HepG2 (cell line): ENCODE measurements around the gene C16orf54. TPM values are rescaled to one million over a fixed set of nuclear protein-coding genes. Genes with fewer than 3 reads are reported as not detected.
A peak's percentile ranks its signal among the peaks of the same experiment; 100 is the strongest.

ENCODE experiments used
- EHMT2 ChIP-seq: fragments of 200-600 bp; sonication (generic); IDR thresholded peaks from 2 replicates; pipeline ENCODE4 v1.7.0; 2017; ENCODE audit warnings: antibody characterized with exemption, low read depth, low read length, borderline replicate concordance
- ELF4 ChIP-seq: sonication (generic); formaldehyde crosslinking; IDR thresholded peaks from 2 replicates; pipeline ENCODE4 v1.5.0; 2020; ENCODE audit warnings: missing genetic modification reagents, mild to moderate bottlenecking, moderate library complexity, borderline replicate concordance
- FIP1L1 ChIP-seq: fragments of 200-400 bp; formaldehyde crosslinking; IDR thresholded peaks from 2 replicates; pipeline ENCODE4 v1.6.1; 2018; ENCODE audit warnings: low read depth, mild to moderate bottlenecking, low read length, moderate library complexity, borderline replicate concordance; ENCODE audit not compliant: insufficient read depth
- FOSL1 ChIP-seq: sonication (generic); formaldehyde crosslinking; IDR thresholded peaks from 2 replicates; pipeline ENCODE4 v1.9.0; 2021; ENCODE audit warnings: missing genetic modification reagents, borderline replicate concordance
- FOXA3 ChIP-seq: IDR thresholded peaks from 2 replicates; pipeline ENCODE4 v1.6.1; 2016; ENCODE audit warnings: missing genetic modification reagents, missing compliant biosample characterization
- GATAD2A ChIP-seq: IDR thresholded peaks from 2 replicates; pipeline ENCODE4 v1.6.1; 2016
- ISL2 ChIP-seq: sonication (generic); formaldehyde crosslinking; IDR thresholded peaks from 2 replicates; pipeline ENCODE4 v1.5.0; 2020; ENCODE audit warnings: missing genetic modification reagents
- JUND ChIP-seq: sonication (generic); formaldehyde crosslinking; IDR thresholded peaks from 2 replicates; pipeline ENCODE4 v1.8.0; 2022; ENCODE audit warnings: mild to moderate bottlenecking, missing genetic modification reagents
- LCORL ChIP-seq, 2 experiments: fragments of 450-650 bp in 1 of 2; sonication (generic) in 1 of 2; formaldehyde crosslinking in 1 of 2; IDR thresholded peaks; 2 replicates each; pipeline versions ENCODE4 v1.5.0 to v1.6.1; 2017 to 2020; ENCODE audit warnings: antibody characterized with exemption in 1 of 2, missing genetic modification reagents in 1 of 2
- MTF1 ChIP-seq: sonication (generic); formaldehyde crosslinking; IDR thresholded peaks from 2 replicates; pipeline ENCODE4 v1.5.0; 2020; ENCODE audit warnings: missing genetic modification reagents
- MTF2 ChIP-seq: sonication (generic); formaldehyde crosslinking; IDR thresholded peaks from 2 replicates; pipeline ENCODE4 v1.5.0; 2020; ENCODE audit warnings: missing genetic modification reagents, borderline replicate concordance
- PAWR ChIP-seq: sonication (generic); formaldehyde crosslinking; IDR thresholded peaks from 2 replicates; pipeline ENCODE4 v1.4.0; 2020; ENCODE audit warnings: missing genetic modification reagents, mild to moderate bottlenecking, borderline replicate concordance
- PCBP1 ChIP-seq: fragments of 200-400 bp; formaldehyde crosslinking; IDR thresholded peaks from 2 replicates; pipeline ENCODE4 v1.6.1; 2017; ENCODE audit warnings: mild to moderate bottlenecking, low read depth, low read length, borderline replicate concordance
- POLR2A ChIP-seq, 2 experiments: IDR thresholded peaks; 2 replicates each; pipeline ENCODE4 v1.6.1; 2011; ENCODE audit warnings: low read depth in 2 of 2, low read length in 2 of 2, mild to moderate bottlenecking in 1 of 2, moderate library complexity in 1 of 2; ENCODE audit not compliant: insufficient read depth in 1 of 2
- RARA ChIP-seq: IDR thresholded peaks from 2 replicates; pipeline ENCODE4 v1.6.1; 2016; ENCODE audit warnings: missing genetic modification reagents, missing compliant biosample characterization
- SMARCE1 ChIP-seq: fragments of 450-650 bp; IDR thresholded peaks from 2 replicates; pipeline ENCODE4 v1.6.1; 2017; ENCODE audit warnings: borderline replicate concordance
- TEAD2 ChIP-seq: sonication (generic); formaldehyde crosslinking; IDR thresholded peaks from 2 replicates; pipeline ENCODE4 v1.9.0; 2021; ENCODE audit warnings: missing genetic modification reagents
- ZNF205 ChIP-seq: IDR thresholded peaks from 2 replicates; pipeline ENCODE4 v1.6.1; 2018; ENCODE audit warnings: missing biosample characterization, missing genetic modification reagents
- ZNF792 ChIP-seq: IDR thresholded peaks from 2 replicates; pipeline ENCODE4 v1.6.1; 2016
- ZNF839 ChIP-seq: sonication (generic); formaldehyde crosslinking; IDR thresholded peaks from 2 replicates; pipeline ENCODE4 v1.4.0; 2020; ENCODE audit warnings: missing genetic modification reagents, mild to moderate bottlenecking, borderline replicate concordance
- polyA plus RNA-seq, 8 experiments: library from polyadenylated mRNA; depleted of rRNA in 3 of 8; stranded (reverse) in 7 of 8; unstranded in 1 of 8; fragments of >200 nt; fragmentation: Illumina TruSeq in 4 of 8; extraction: Trizol in 4 of 8; gene quantifications; 2 replicates each; pipeline versions ENCODE4 v1.2.1 to v1.2.3, GENCODE V29; 2011 to 2016; ENCODE audit warnings: low read depth in 4 of 8, missing spikeins in 1 of 8, mixed read lengths in 1 of 8; ENCODE audit not compliant: insufficient read depth in 1 of 8
- total RNA-seq, 5 experiments: library from RNA; depleted of rRNA; stranded (reverse); fragments of >200 nt; fragmentation: Illumina TruSeq; extraction: Trizol; gene quantifications; 2 replicates each; pipeline ENCODE4 v1.2.3, GENCODE V29; 2016; ENCODE audit warnings: low read depth in 1 of 5
- TF ChIP-seq, protein P1 (sequence below): sonication (generic); formaldehyde crosslinking; IDR thresholded peaks from 2 replicates; pipeline ENCODE4 v1.4.0; 2020; ENCODE audit warnings: mild to moderate bottlenecking, missing genetic modification reagents
- TF ChIP-seq, protein P2 (sequence below): IDR thresholded peaks from 2 replicates; pipeline ENCODE4 v1.6.1; 2018; ENCODE audit warnings: missing genetic modification reagents
- TF ChIP-seq, protein P3 (sequence below): sonication (generic); formaldehyde crosslinking; IDR thresholded peaks from 2 replicates; pipeline ENCODE4 v1.5.0; 2020; ENCODE audit warnings: mild to moderate bottlenecking, missing genetic modification reagents, borderline replicate concordance
- TF ChIP-seq, protein P4 (sequence below): sonication (generic); formaldehyde crosslinking; IDR thresholded peaks from 2 replicates; pipeline ENCODE4 v1.5.0; 2020; ENCODE audit warnings: mild to moderate bottlenecking, missing genetic modification reagents

The C16orf54 gene
- total and polyA plus RNA-seq, 2 of the 13 experiments (the other 11 are each of a cell fraction or from before 2014, with no cell fraction given), result not detected

DNA sequence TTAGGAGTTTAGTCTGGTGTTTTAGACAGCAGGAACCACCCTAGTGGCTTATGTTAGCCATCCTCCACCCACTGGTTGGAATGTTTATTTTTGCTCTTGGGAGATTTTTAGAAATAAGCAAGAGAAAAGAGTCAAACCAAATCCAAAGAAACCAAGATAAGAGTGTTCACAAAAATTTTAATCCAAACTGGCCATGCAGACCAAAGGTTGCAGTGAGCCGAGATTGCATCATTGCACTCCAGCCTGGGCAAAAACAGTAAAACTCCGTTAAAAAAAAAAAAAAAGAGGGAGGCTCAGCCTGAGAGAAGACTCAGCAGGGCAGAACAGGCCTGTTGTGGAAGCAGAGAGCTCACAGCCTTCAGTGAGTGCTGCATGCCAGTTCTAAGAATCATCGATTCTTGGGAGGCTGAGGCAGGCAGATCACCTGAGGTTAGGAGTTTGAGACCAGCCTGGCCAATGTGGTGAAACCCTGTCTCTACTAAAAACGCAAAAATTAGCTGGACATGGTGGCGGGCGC is 12.2 kb upstream of the C16orf54 start (continued):
- no peak for TF ChIP-seq MTF1 (CRISPR knock-in tag)
- TF ChIP-seq ZNF205 (CRISPR knock-in tag), result peak; percentile 48; the same call in 1 of the 2 replicates
- TF ChIP-seq, protein P1, sequence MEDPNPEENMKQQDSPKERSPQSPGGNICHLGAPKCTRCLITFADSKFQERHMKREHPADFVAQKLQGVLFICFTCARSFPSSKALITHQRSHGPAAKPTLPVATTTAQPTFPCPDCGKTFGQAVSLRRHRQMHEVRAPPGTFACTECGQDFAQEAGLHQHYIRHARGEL (CRISPR knock-in tag), result no peak
- no peak for TF ChIP-seq POLR2A (IDR thresholded peaks at IDR 0.05; ENCODE audit: insufficient read depth in 1 of 2, low read depth in 2 of 2, low read length in 2 of 2)
- TF ChIP-seq, protein P2, sequence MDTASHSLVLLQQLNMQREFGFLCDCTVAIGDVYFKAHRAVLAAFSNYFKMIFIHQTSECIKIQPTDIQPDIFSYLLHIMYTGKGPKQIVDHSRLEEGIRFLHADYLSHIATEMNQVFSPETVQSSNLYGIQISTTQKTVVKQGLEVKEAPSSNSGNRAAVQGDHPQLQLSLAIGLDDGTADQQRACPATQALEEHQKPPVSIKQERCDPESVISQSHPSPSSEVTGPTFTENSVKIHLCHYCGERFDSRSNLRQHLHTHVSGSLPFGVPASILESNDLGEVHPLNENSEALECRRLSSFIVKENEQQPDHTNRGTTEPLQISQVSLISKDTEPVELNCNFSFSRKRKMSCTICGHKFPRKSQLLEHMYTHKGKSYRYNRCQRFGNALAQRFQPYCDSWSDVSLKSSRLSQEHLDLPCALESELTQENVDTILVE (CRISPR knock-in tag), result peak; percentile 16; the same call in 1 of the 2 replicates
- TF ChIP-seq MTF2 (CRISPR knock-in tag), result no peak
- no peak for TF ChIP-seq TEAD2 (CRISPR knock-in tag)
- no peak for TF ChIP-seq PCBP1
- TF ChIP-seq RARA, result no peak
- TF ChIP-seq FOSL1 (CRISPR knock-in tag), result no peak
- peak; percentile 83 for TF ChIP-seq LCORL (IDR thresholded peaks at IDR 0.05)
- TF ChIP-seq LCORL (CRISPR knock-in tag; IDR thresholded peaks at IDR 0.05), result peak; percentile 93
- peak; percentile 74 for TF ChIP-seq ISL2
- no peak for TF ChIP-seq PAWR (CRISPR knock-in tag)
- TF ChIP-seq, protein P3, sequence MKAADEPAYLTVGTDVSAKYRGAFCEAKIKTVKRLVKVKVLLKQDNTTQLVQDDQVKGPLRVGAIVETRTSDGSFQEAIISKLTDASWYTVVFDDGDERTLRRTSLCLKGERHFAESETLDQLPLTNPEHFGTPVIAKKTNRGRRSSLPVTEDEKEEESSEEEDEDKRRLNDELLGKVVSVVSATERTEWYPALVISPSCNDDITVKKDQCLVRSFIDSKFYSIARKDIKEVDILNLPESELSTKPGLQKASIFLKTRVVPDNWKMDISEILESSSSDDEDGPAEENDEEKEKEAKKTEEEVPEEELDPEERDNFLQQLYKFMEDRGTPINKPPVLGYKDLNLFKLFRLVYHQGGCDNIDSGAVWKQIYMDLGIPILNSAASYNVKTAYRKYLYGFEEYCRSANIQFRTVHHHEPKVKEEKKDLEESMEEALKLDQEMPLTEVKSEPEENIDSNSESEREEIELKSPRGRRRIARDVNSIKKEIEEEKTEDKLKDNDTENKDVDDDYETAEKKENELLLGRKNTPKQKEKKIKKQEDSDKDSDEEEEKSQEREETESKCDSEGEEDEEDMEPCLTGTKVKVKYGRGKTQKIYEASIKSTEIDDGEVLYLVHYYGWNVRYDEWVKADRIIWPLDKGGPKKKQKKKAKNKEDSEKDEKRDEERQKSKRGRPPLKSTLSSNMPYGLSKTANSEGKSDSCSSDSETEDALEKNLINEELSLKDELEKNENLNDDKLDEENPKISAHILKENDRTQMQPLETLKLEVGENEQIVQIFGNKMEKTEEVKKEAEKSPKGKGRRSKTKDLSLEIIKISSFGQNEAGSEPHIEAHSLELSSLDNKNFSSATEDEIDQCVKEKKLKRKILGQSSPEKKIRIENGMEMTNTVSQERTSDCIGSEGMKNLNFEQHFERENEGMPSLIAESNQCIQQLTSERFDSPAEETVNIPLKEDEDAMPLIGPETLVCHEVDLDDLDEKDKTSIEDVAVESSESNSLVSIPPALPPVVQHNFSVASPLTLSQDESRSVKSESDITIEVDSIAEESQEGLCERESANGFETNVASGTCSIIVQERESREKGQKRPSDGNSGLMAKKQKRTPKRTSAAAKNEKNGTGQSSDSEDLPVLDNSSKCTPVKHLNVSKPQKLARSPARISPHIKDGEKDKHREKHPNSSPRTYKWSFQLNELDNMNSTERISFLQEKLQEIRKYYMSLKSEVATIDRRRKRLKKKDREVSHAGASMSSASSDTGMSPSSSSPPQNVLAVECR, result peak; percentile 44; the same call in 1 of the 2 replicates
- TF ChIP-seq ELF4, result 0 out of 2 replicates have a peak, but pooled peaks have one; percentile 42
- TF ChIP-seq GATAD2A, result peak; percentile 85
- 0 out of 2 replicates have a peak, but pooled peaks have one; percentile 11 for TF ChIP-seq JUND
- TF ChIP-seq, protein P4, sequence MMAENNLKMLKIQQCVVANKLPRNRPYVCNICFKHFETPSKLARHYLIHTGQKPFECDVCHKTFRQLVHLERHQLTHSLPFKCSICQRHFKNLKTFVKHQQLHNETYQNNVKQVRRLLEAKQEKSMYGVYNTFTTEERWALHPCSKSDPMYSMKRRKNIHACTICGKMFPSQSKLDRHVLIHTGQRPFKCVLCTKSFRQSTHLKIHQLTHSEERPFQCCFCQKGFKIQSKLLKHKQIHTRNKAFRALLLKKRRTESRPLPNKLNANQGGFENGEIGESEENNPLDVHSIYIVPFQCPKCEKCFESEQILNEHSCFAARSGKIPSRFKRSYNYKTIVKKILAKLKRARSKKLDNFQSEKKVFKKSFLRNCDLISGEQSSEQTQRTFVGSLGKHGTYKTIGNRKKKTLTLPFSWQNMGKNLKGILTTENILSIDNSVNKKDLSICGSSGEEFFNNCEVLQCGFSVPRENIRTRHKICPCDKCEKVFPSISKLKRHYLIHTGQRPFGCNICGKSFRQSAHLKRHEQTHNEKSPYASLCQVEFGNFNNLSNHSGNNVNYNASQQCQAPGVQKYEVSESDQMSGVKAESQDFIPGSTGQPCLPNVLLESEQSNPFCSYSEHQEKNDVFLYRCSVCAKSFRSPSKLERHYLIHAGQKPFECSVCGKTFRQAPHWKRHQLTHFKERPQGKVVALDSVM (CRISPR knock-in tag), result peak; percentile 73; the same call in 1 of the 2 replicates
- TF ChIP-seq SMARCE1, result no peak
- TF ChIP-seq FOXA3, result peak; percentile 55
- no peak for TF ChIP-seq EHMT2
- no peak for TF ChIP-seq FIP1L1
- peak; percentile 72; the same call in 1 of the 2 replicates for TF ChIP-seq ZNF792
- no peak for TF ChIP-seq ZNF839 (CRISPR knock-in tag)
